Ascending aorta (tissue), 2 donors: ENCODE results near the gene AMH. TPM values are rescaled to one million over a fixed set of nuclear protein-coding genes. Genes with fewer than 3 reads are reported as not detected.
A peak's percentile ranks its signal among the peaks of the same experiment; 100 is the strongest.

Experiments
- DNase-seq, 2 donors: peaks; one replicate each; pipeline ENCODE4 v3.0.0-alpha.2; 2019; ENCODE audit warnings: low spot score in 2 of 2
- H3K27ac ChIP-seq, 2 donors: fragments of 200-600 bp; sonication (generic); one replicate each; pipeline ENCODE4 v1.5.1; 2016 to 2017; ENCODE audit warnings: mild to moderate bottlenecking in 1 of 2
- H3K27me3 ChIP-seq: fragments of 200-600 bp; sonication (generic); one replicate; pipeline ENCODE4 v1.5.1; 2017
- H3K36me3 ChIP-seq, 2 donors: fragments of 200-600 bp; sonication (generic); one replicate each; pipeline ENCODE4 v1.5.1; 2016
- H3K4me1 ChIP-seq, 2 donors: fragments of 200-600 bp; sonication (generic); one replicate each; pipeline ENCODE4 v1.5.1; 2016 to 2017; ENCODE audit warnings: mild to moderate bottlenecking in 1 of 2
- H3K4me3 ChIP-seq, 2 donors: fragments of 200-600 bp; sonication (generic); one replicate each; pipeline ENCODE4 v1.5.1; 2016 to 2017; ENCODE audit warnings: mild to moderate bottlenecking in 1 of 2
- H3K9me3 ChIP-seq, 2 donors: fragments of 200-600 bp; sonication (generic); one replicate each; pipeline ENCODE4 v1.5.1; 2016
- intact Hi-C: fragments of 100-400 bp; cut with DNase I; formaldehyde crosslinking; loops from one replicate; pipeline ENCODE4 v1.15.1; 2023
- total RNA-seq: library from RNA; depleted of rRNA; stranded (reverse); fragments of >200 nt; gene quantifications from one replicate; pipeline ENCODE4 v1.1.0, GENCODE V29; 2016
- TF ChIP-seq, protein P1 (sequence below), 3 experiments: fragments of 200-600 bp in 2 of 3; fragments of 450-650 bp in 1 of 3; sonication (generic) in 2 of 3; IDR thresholded peaks; one replicate each; pipeline ENCODE4 v1.5.1; 2016 to 2019; ENCODE audit warnings: antibody characterized with exemption in 3 of 3, mild to moderate bottlenecking in 1 of 3, moderate library complexity in 1 of 3

AMH gene
- total RNA-seq, 1 donor from 2014 or later, result not detected

DNA sequence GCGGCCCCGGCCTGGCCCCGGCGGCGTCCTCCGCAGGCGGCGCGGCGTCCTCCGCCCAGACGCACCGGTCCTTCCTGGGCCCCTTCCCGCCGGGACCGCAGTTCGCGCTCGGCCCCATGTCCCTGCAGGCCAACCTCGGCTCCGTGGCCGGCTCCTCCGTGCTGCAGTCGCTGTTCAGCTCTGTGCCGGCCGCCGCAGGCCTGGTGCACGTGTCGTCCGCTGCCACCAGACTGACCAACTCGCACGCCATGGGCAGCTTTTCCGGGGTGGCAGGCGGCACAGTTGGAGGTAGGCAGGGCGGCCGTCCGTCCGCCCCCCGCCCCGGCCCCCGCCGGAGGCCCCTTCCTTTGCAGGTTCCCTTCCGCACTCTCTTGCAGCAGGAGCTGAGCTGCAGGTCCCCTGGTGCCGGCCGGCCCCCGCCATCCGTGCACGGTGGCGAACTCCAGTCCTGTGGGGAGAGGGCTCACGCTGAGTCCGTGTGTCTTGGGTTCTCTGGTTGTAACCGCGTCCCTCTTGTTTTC is 22.2 kb upstream of the AMH start:
- Histone ChIP-seq H3K4me1 (no peaks in the 10 kb centered on the region), H3K4me3 (no peak overlapping the region), H3K27me3 (no peaks in the 10 kb centered on the region), H3K9me3 (no peaks in the 10 kb centered on the region), H3K27ac (no peak overlapping the region), H3K36me3 (peaks cover 39 to 86% of the 10 kb centered on the region in 2 donors)
- intact Hi-C loops, result no loop called here
- no peak for DNase-seq
- TF ChIP-seq, protein P1, sequence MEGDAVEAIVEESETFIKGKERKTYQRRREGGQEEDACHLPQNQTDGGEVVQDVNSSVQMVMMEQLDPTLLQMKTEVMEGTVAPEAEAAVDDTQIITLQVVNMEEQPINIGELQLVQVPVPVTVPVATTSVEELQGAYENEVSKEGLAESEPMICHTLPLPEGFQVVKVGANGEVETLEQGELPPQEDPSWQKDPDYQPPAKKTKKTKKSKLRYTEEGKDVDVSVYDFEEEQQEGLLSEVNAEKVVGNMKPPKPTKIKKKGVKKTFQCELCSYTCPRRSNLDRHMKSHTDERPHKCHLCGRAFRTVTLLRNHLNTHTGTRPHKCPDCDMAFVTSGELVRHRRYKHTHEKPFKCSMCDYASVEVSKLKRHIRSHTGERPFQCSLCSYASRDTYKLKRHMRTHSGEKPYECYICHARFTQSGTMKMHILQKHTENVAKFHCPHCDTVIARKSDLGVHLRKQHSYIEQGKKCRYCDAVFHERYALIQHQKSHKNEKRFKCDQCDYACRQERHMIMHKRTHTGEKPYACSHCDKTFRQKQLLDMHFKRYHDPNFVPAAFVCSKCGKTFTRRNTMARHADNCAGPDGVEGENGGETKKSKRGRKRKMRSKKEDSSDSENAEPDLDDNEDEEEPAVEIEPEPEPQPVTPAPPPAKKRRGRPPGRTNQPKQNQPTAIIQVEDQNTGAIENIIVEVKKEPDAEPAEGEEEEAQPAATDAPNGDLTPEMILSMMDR (IDR thresholded peaks at IDR 0.05), result no peak

DNA sequence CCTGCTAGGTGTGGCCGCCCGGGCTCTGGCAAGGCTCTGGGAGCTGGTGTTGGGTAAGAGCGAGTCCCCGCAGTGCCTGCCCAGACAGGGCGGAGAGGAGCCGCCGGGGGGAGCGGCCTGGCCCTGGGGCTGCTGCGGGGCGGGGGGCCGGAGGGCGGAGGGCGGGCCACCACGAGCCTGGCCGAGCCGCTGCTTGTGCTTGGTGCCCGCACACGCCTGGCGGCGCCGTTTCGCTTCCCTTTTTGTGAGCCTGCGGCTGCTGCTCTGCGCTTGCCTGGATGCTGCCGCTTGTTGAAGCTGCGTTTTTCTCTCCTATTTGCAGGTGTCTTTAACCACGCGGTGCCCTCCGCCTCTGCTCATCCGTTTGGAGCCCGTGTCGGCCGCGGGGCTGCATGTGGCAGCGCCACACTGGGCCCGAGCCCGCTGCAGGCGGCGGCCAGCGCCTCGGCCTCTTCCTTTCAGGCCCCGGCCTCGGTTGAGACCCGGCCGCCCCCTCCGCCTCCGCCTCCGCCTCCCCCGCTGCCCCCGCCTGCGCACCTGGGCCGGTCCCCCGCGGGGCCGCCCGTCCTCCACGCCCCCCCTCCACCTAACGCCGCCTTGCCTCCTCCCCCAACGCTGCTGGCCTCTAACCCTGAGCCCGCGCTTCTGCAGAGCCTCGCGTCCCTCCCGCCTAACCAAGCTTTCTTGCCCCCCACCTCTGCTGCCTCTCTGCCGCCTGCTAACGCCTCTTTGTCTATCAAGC is 21.5 kb upstream of the AMH start:
- H3K9me3 ChIP-seq, result no peaks in the 10 kb centered on the region
- H3K27me3 ChIP-seq, result no peaks in the 10 kb centered on the region
- no peaks in the 10 kb centered on the region for H3K4me1 ChIP-seq
- TF ChIP-seq, protein P1 (IDR thresholded peaks at IDR 0.05), result no peak
- peaks cover 40 to 84% of the 10 kb centered on the region in 2 donors for H3K36me3 ChIP-seq
- H3K4me3 ChIP-seq, result no peak overlapping the region
- intact Hi-C loops, result no loop called here
- DNase-seq, result no peak
- H3K27ac ChIP-seq, result no peak overlapping the region

DNA sequence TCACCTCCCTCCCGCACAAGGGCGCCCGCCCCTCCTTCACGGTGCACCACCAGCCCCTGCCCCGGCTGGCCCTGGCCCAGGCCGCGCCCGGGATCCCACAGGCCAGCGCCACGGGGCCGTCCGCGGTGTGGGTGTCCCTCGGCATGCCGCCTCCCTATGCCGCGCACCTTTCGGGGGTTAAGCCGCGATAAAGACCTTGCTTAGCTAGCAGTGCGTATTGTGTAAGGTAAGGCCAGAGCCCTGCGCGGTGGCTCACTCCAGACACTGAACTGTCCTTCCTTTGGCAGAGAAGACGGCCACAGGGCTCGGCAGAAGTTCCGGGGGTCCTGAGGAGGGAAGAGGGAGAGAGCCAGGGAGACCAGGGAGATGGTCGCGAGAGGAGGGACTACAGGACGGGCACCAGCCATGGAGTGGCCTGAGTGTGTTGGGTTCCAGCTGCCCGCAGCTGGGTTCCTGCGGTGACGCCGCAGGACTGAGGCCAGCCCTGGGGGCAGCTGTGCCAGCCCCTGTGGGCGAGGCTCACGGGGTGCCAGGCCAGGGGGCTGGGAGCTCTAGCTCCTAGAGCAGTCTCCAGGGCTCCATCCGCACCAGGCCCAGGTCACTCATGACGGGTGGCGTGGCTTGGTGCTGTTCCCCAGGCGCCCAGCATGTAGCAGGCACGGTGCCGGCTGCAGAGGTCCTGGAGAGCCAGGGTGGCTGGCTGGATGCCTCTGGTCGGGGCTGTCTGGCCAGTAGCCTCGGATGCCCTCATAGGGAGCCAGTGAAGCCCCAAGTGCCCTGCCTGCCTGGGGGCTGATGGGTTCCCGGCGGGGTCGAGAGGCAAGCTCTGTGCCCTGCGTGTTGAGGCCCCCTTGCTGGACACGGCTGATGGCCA is 20.7 kb upstream of the AMH start:
- H3K4me1 ChIP-seq, result no peaks in the 10 kb centered on the region
- no peak for DNase-seq
- H3K4me3 ChIP-seq, result no peak overlapping the region
- no peaks in the 10 kb centered on the region for H3K27me3 ChIP-seq
- TF ChIP-seq, protein P1 (IDR thresholded peaks at IDR 0.05), result no peak
- H3K36me3 ChIP-seq, result peaks cover 47 to 84% of the 10 kb centered on the region in 2 donors
- H3K9me3 ChIP-seq, result no peaks in the 10 kb centered on the region
- intact Hi-C loops, result no loop called here
- peak overlapping the region in 1 of 2 donors; percentile 7 for H3K27ac ChIP-seq

DNA sequence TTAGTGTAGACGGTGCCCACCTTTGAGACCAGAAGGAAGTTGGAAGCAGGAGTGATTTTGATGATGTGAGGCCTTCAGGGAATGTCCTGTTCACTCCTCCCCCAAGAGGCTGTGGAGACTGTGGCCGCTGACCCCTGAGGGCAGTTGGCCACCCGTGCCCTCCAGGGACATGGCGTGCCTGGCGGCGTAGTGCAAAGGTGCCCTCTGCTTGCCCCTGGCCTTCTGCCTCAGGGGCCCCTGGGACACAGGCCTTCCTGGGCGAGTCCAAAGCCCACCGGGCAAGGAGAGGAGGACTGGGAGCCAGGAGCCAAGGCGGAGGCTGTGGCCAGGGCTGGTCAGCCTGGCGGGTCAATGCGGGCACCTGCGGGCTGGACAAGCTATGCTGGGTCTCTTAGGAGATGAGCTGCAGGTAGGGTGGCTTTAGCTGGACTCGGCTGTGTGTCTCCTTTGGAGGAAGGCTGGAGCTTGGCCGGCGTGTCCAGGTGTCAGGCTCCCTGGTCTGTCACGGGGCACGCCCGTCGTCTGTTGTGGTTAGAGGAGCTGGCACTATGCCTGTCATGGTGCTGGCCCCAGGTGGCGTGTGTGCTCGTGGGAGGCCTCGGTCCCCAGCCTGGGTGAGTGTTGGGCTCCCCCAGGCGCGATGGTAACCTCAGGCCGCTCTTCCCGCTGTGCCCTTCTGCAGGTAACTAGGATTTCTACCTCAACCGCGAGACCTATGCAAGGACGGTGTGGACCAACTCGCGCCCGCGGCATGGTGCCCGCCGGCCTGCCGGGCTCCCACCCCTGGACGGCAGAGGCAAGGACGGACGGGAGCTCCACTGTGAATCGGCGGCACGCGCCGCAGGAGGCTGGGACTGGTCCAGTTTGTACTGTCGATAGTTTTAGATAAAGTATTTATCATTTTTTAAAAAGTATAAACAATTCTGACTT is 19.8 kb upstream of the AMH start:
- no peaks in the 10 kb centered on the region for H3K9me3 ChIP-seq
- intact Hi-C loops, result no loop called here

More for the DNA sequence above, 19.8 kb upstream of the AMH start:
- Histone ChIP-seq H3K36me3 (peaks cover 45 to 80% of the 10 kb centered on the region in 2 donors), H3K4me3 (no peak overlapping the region), H3K27me3 (no peaks in the 10 kb centered on the region), H3K27ac (no peak overlapping the region), H3K4me1 (no peaks in the 10 kb centered on the region)
- no peak for DNase-seq
- TF ChIP-seq, protein P1 (IDR thresholded peaks at IDR 0.05), result no peak
